Cardiac fibroblast (primary cell): ENCODE measurements around the gene TRIM77.
"Not testable (repeated sequence)": the region's sequence is repeated elsewhere in the genome, so short reads cannot be mapped to it uniquely, and the experiment has no call there.

Experiments
- DNase-seq, 2 donors: peaks; one replicate each; pipeline versions ENCODE4 v3.0.0 to v3.0.0-alpha.2; 2010; ENCODE audit warnings: low read depth in 2 of 2
- H3K4me3 ChIP-seq, 2 donors: replicated peaks in 1 of 2; 1 replicate in 1 of 2; 2 replicates in 1 of 2; pipeline ENCODE4 v1.5.1; 2011; ENCODE audit warnings: low read depth in 2 of 2, low read length in 2 of 2, mild to moderate bottlenecking in 2 of 2, moderate library complexity in 1 of 2
- TF ChIP-seq, protein P1 (sequence below): IDR thresholded peaks from one replicate; pipeline ENCODE4 v1.5.1; 2011; ENCODE audit warnings: low read depth, mild to moderate bottlenecking, low read length, inconsistent platforms

TRIM77 gene

GRCh38 chr11:89736566-89736965 lies 26.5 kb downstream of the TRIM77 start:
- TF ChIP-seq, protein P1, sequence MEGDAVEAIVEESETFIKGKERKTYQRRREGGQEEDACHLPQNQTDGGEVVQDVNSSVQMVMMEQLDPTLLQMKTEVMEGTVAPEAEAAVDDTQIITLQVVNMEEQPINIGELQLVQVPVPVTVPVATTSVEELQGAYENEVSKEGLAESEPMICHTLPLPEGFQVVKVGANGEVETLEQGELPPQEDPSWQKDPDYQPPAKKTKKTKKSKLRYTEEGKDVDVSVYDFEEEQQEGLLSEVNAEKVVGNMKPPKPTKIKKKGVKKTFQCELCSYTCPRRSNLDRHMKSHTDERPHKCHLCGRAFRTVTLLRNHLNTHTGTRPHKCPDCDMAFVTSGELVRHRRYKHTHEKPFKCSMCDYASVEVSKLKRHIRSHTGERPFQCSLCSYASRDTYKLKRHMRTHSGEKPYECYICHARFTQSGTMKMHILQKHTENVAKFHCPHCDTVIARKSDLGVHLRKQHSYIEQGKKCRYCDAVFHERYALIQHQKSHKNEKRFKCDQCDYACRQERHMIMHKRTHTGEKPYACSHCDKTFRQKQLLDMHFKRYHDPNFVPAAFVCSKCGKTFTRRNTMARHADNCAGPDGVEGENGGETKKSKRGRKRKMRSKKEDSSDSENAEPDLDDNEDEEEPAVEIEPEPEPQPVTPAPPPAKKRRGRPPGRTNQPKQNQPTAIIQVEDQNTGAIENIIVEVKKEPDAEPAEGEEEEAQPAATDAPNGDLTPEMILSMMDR: no peak
- no peak overlapping the region for H3K4me3 ChIP-seq
- no peak for DNase-seq

- H3K4me3 ChIP-seq: no peak overlapping the region
- DNase-seq: no peak
- TF ChIP-seq, protein P1: no peak
These were observed 27.0 kb downstream of the TRIM77 start for GRCh38 chr11:89737116-89737515.

DNA sequence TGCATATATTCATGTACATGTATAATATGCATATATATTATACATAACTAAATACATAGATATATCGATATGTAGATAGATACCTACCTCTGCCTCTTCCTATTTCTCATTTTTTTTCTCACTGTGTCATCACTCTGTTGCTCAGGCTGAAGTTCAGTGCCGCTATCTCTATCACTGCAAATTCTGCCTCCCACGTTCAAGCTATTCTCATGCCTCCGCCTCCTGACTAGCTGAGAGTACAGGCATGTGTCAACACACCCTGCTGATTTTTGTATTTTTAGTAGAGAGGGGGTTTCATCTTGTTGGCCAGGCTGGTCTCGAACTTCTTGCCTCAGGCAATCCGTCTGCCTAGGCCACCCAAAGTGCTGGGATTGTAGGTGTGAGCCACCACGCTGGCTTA lies 31.3 kb downstream of the TRIM77 start:
- not testable (repeated sequence) for DNase-seq, H3K4me3 ChIP-seq

DNA sequence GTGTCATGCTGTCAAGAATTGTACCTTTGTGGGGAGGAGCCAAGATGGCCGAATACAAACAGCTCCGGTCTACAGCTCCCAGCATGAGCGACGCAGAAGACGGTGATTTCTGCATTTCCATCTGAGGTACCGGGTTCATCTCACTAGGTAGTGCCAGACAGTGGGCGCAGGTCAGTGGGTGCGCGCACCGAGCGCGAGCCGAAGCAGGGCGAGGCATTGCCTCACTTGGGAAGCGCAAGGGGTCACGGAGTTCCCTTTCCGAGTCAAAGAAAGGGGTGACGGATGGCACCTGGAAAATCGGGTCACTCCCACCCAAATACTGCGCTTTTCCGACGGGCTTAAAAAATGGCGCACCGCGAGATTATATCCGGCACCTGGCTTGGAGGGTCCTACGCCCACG lies 34.1 kb downstream of the TRIM77 start:
- not testable (repeated sequence) for H3K4me3 ChIP-seq

DNA sequence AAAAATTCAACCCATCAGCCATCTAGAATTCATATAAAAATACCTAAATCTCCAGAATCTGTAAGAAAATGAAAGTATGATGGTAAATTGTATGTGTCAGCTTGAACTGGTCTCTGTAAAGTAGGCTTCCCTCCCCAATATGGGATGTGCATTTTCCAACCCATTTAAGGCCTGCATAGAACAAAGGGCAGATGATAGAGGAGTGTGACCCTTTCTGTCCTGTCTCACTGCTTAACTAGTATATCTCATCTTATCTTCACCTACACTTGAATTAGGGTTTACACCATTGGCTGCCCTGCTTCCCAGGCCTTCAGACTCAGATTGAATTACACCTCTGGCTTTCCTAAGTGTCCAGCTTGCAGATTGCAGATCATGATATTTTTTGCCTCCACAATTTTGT lies 40.7 kb downstream of the TRIM77 start:
- not testable (repeated sequence) for DNase-seq, H3K4me3 ChIP-seq

More for the DNA sequence above, 34.1 kb downstream of the TRIM77 start:
- DNase-seq: not testable (repeated sequence)
